GM18519 (cell line): ENCODE data around the gene DOK3.

Experiments
- ATAC-seq: cut with Tn5 transposase; IDR thresholded peaks from one replicate; pipeline ENCODE4 v1.9.1; 2021; ENCODE audit warnings: mild to moderate bottlenecking, moderate library complexity; ENCODE audit not compliant: unreplicated experiment, low FRiP score

Gene DOK3, protein sequence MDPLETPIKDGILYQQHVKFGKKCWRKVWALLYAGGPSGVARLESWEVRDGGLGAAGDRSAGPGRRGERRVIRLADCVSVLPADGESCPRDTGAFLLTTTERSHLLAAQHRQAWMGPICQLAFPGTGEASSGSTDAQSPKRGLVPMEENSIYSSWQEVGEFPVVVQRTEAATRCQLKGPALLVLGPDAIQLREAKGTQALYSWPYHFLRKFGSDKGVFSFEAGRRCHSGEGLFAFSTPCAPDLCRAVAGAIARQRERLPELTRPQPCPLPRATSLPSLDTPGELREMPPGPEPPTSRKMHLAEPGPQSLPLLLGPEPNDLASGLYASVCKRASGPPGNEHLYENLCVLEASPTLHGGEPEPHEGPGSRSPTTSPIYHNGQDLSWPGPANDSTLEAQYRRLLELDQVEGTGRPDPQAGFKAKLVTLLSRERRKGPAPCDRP

DNA sequence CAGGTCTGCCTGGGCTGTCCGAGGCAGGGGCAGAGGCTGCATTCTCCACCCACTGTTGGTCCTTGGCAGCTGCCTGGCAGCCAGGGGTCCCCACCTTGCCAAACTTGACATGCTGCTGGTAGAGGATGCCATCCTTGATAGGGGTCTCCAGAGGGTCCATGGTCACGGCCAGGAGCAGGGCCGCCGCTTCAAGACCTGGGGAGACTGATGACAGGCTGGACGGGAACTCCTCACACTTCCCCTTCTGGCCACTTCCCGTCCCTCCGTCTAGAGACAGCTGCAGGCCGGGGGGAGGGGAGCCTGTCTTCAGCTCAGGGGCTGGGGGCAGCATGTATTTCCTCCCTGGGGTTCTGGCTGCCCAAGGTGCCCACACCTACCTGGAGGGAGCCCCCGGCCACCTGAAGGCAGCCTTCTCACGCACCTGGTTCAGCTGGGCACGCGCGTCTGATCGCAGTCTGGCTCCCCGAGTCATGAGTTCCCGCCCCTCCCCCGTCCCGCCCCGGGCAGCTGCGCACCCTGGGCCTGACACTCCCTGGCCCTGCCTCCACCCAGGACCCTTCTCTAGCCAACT, at the start of gene DOK3:
DOK3 (minus strand) TSS at position 446 of the 571 bp plus-strand sequence; CDS start at position 160, 286 bp downstream.
- no peak for ATAC-seq

DNA sequence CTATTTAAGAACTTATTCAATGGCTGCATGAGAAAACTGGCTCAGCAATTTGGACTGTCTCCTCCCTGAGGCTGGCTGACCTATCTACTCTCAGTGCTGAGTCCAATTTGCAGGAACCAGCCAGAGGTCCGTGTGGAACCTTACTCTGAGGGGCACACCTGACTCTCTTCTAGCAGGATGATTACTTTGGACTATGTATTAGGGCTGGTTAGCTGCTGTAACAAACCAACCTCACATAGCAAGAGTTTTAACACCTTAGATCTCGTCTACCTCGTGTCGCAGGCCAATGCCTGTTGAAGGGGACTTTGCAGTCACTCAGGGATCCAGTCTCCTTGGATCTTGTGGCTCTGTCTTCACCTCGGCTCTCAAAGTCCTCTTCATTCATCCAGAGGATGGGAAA, 48.2 kb upstream of the DOK3 start:
- ATAC-seq = no peak

- no peak for ATAC-seq
Measured at GRCh38 chr5:177557041-177557647, 47.5 kb upstream of the DOK3 start.

- ATAC-seq = no peak
Measured at GRCh38 chr5:177555665-177556064, 46.0 kb upstream of the DOK3 start.

DNA sequence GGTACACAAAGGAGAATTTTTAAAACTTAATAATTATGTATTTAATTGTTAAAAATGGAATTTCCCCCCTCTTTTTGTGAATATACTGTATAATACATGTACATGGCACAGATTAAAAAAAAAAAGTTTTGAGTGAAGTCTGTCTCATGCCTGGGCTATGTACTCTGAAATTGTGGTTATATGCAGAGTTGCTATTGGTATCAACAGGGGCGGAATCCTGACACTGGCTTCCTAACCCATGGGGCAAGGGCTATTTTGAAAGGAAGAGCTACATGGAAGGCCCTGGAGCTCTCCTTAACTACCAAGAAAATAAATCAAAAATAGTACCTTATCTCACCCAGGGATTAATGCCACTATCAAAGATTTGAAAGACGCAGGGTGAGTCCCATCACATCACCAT, 45.6 kb upstream of the DOK3 start:
- ATAC-seq = no peak

DNA sequence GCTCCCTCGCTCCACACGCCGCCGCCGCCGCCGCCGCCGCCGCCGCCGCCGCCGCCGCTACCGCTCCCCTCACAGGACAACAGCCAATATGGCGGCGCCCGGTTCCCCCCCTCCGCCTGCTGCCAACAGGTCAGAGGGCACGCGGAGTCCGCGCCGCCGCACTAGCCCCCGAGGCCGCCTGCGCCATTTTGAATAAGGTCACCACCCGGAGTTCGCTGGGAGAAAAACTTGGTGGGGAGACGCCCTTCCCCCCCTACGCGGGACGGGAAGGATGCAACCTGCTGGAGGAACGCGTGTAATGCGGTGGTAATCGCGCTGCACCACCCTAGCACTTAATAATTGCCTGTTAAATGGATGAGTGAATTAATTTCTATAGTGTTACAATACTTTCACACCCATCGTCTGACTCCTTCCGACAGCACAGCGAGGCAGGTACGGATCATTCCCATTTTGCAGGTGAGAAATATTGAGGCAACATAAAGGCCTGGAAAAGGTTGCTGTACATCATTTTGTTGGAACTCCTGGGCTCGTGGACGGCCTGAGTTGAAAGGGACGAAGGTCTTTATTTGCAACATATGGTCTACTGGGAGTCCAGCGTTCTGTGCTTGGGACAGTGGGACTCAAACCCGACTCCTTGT, 45.0 kb upstream of the DOK3 start, which contains the start of gene FAM193B:
FAM193B (minus strand) TSS at position 90 of the 638 bp plus-strand sequence. CDS start 105 bp downstream, outside the sequence.
- ATAC-seq = peak; percentile 55

- peak; percentile 24 for ATAC-seq
Measured at GRCh38 chr5:177553671-177554429, 44.2 kb upstream of the DOK3 start.

GRCh38 chr5:177552839-177553455, 43.3 kb upstream of the DOK3 start:
- no peak for ATAC-seq

GRCh38 chr5:177550122-177550521, 40.5 kb upstream of the DOK3 start:
- no peak for ATAC-seq

DNA sequence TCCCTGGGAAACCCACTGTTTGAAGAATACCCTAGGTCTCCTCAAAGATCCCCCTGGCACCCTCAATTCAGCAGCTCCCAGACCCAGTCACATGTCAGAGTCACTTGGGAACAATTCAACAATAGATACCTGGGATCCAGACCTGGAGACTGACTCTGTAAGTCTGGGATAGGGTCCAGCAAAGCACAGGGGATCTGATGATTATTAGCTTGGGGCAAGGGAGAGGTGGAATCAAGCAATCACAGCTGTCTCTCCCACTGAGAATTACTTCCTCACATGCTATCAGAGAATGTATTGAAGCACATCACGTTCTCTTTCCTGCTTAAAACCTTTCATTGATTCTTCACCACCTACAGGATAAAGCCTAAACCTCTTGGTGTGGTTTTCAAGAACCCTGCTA, 38.9 kb upstream of the DOK3 start:
- ATAC-seq = no peak

DNA sequence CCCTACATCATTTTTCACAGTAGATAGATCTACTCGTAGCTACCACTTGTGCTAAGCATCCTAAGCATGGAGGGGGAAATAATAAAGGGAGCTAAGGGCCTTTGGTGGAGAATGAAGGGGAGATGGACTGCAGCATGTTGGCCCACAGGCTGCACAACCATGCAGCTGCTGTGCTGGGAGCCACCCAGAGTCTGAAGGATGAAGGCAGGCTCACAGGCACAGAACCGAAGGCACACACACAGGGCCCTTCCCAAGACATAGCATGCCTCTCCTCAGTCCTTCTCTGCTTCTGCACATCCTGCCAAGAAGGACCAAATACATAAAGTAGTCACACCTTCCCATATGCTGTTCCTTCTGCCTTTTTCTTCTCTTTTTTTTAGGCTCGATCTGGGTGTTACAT, 38.1 kb upstream of the DOK3 start:
- ATAC-seq = no peak

- no peak for ATAC-seq
Measured at GRCh38 chr5:177546258-177546741, 36.7 kb upstream of the DOK3 start.

- no peak for ATAC-seq
Measured at GRCh38 chr5:177545487-177546257, 36.0 kb upstream of the DOK3 start.

- no peak for ATAC-seq
Measured at GRCh38 chr5:177542816-177543465, 33.3 kb upstream of the DOK3 start.

DNA sequence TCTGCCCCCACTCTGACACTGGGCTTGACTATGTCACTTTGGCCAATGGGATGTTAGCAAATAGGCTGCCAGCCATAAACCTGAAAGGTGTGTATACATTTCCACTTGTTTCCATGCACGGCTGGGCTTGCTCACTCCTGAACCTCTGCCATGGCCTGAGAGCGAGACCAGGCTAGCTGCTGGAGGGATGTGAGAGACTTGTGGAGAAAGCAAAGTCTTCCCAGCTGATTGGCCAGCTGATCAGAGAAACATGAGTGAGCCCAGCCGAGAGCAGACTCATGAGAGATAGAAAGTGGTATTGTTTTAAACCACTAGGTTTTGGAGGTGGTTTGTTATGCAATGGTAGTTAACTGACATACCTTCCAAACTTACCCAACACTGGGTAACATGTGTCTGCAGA, 30.8 kb upstream of the DOK3 start:
- ATAC-seq = no peak

DNA sequence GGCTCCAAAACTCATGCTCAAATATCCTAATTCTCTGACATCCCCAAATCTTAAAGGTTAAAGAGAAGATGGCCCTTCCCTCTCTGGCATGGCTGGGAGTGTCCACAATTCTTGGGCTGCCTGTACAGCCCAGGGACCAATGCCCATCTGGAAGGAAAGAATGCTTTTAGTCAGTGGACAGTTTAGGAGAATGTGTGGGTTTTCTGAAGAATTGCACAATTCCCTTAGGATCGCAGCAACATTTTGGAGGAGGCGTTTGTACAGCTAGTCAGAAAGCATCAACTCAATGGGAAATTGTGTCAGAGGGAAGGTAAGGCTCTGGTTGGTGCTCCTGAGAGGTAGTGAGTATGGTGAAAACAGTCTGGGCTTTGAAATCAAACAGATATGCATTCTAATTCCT, 29.8 kb upstream of the DOK3 start:
- no peak for ATAC-seq

DNA sequence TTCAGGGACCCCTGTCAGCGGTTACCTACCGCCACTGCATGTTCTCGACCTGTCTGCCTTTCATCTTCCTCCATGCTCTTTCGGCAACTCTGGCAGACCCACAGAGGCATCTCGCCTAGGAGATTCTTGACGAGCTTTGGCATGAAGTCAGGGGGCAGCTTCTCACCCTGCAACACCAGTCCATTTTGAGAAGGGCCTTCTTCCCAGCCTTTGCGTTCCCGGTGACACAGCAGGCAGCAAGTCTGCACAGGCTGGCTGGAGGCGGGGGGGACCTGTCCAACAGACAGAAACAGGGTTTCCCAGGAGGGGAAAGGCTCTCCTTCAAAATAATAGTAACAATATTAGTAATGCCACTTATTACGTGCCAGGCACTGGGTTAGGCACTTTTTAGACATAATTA, 29.2 kb upstream of the DOK3 start:
- no peak for ATAC-seq
